Adrenal gland (tissue), 5 donors: ENCODE measurements around the gene MXRA8.

Experiments
- CTCF ChIP-seq, 6 experiments: fragments of 450-650 bp in 4 of 6; fragments of 200-600 bp in 2 of 6; sonication (generic) in 1 of 6; IDR thresholded peaks; 1 replicate in 5 of 6; 2 replicates in 1 of 6; pipeline versions ENCODE4 v1.5.1 to v1.8.0; 2016 to 2021; ENCODE audit warnings: antibody characterized with exemption in 6 of 6, mild to moderate bottlenecking in 2 of 6, moderate library complexity in 1 of 6
- POLR2A ChIP-seq, 2 donors: fragments of 450-650 bp; IDR thresholded peaks; one replicate each; pipeline ENCODE4 v1.6.1; 2017; ENCODE audit warnings: antibody characterized with exemption in 2 of 2, mild to moderate bottlenecking in 2 of 2, moderate library complexity in 1 of 2
- donor health status: DM: no; HTN: no; CAD: no.

GRCh38 chr1:1356166-1356795, 2.1 kb downstream of the MXRA8 start:
- TF ChIP-seq POLR2A (IDR thresholded peaks at IDR 0.05) = no peak
- TF ChIP-seq CTCF (IDR thresholded peaks at IDR 0.05) = no peak
